CMK (cell line): ENCODE results near the gene RDH11.

ENCODE experiments used
- DNase-seq: peaks from one replicate; pipeline ENCODE4 v3.0.0-alpha.2; 2010; ENCODE audit warnings: low read depth

RDH11 gene

DNA sequence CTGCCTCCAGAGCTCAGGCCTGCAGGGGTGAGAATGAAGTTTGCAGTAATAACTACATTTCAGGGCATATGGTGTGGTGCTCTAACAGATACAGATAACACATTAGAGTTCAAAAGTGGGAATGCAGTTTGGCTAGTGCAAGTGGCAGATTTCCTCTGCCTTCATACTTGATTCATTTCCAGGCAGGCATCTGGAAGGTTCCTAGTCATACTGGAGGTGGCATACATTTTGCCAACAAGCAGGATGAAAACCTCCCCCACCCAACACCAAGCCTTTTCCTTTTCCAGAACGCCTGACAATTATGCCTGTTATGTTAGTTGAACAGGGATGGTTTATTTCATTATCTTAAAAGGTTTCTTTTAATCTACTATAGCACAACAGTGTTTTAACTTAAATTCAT is 45.4 kb downstream of the RDH11 start:
- DNase-seq, result no peak

DNA sequence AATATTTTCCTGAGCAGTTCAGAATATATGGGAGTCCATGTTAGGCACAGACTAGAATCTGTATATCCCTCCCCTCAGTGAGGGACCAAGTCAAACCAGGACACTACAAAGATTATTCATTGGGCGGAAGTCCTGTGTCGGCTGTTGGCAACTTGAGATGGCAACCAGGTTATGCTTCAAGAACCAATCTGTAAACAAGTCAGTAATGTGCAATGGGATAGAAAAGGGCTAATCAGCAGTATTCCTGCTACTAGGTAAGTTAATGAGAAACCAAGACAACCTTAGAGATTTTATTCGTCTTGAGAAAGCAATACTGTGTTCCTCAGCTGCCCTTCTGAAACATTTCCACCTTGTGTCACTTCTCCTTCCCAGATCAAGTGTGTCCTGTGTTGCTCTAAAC is 49.4 kb downstream of the RDH11 start:
- no peak for DNase-seq

DNA sequence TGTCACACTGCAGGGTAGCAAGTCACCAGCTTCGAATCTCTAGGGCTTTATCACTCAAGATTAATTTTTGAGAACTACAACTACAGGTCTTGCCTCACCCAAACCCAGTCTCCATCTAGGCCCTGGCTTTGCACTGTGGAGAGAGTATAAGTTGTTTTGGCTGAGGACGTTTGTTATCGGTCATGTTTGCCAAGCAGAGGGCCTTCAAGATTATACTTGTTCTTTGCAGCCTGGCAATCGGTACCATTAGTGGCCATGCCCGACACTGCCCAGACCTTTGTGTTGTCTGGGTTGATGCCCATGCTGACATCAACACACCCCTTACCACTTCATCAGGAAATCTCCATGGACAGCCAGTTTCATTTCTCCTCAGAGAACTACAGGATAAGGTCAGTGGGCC is 50.1 kb downstream of the RDH11 start:
- no peak for DNase-seq

- DNase-seq, result no peak
These were observed 51.1 kb downstream of the RDH11 start for GRCh38 chr14:67644428-67644827.

DNA sequence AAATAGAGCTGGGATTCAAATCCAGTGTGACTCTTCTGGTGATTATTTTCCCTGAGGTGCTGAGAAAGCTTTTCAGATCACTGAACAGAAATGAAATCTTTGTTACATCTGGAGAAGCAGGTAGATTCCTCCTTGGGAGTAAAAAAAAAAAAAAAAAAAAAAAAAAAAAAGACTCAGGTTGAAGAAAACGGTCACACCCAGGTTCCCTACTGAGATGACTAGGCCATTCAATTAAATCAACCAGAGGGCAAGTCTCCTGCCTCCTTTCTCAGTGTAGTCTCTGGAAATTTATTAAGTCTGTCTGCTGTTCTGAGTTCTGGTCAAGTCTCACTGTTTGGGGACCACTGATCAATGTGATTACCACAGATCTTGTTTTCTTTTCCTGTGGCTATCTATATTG is 51.9 kb downstream of the RDH11 start:
- DNase-seq, result no peak

- DNase-seq, result no peak
These were observed 53.4 kb downstream of the RDH11 start for GRCh38 chr14:67641902-67642749.

GRCh38 chr14:67641480-67641879 is 54.1 kb downstream of the RDH11 start:
- no peak for DNase-seq

- DNase-seq, result no peak
These were observed 56.9 kb downstream of the RDH11 start for GRCh38 chr14:67638642-67639041.

DNA sequence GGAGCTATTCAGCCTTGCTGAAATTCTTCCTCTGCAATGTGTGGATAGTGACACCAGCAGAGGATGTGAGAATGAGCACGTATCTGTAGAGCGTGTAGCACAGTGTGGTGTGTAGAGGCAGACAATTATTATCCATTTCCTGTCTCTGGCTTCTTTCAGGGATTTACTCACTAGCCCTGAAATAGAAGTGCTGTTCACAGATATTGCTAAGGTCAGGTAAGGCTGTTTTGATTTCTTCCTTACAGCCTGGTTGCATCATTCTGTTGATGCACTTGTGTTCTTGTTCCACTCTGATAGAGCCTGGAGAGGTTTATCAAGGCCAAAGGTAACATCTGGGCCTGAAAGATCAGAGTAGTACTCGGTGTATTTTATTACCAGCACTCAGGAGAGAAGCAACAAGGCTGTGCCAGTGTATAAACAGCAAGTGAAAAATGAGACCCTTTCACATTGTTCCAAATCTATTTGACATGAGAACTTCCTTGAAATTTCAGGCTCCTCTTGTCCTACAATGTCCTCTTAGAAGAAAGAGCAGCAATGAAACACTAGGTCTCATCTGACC is 59.1 kb downstream of the RDH11 start:
- no peak for DNase-seq

GRCh38 chr14:67633451-67634147 is 62.0 kb downstream of the RDH11 start:
- no peak for DNase-seq

DNA sequence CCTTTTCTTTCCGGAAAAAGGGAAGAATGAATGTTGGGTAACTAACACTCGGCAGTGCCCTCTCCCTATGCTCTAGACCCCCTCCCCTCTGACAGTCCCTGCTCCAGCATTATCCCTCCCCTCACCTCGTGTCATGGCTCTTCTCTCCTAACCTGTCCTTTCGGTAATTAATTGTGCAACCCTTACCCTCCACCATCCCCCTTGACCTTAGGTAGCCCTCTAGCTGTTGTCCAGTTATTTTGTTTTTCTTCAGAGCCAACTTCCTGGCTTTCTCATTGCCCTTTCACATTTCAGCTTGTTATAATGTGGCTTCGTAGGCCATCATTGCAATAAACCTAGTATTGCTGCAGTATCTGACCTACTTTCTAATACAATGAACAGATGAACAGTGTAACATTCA is 64.6 kb downstream of the RDH11 start:
- no peak for DNase-seq

DNA sequence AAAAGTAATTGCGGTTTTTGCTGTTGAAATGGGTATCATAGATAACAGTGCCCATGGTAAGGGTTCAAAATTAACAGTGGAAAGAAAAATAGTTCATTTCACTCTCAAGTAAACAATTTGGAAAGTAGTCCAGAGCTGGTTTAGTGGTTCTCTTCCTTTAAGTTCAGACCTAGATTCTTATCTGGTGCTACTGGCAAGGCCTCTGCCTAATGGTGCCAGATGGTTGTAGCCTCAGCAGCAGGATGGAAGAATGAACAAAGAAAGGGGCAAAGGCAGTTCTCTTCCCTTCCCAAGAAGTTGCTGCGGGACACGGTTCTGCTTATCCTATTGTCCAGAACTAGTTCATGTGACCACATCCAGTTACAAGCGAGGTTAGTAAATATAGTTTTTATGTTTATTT is 65.4 kb downstream of the RDH11 start:
- no peak for DNase-seq

DNA sequence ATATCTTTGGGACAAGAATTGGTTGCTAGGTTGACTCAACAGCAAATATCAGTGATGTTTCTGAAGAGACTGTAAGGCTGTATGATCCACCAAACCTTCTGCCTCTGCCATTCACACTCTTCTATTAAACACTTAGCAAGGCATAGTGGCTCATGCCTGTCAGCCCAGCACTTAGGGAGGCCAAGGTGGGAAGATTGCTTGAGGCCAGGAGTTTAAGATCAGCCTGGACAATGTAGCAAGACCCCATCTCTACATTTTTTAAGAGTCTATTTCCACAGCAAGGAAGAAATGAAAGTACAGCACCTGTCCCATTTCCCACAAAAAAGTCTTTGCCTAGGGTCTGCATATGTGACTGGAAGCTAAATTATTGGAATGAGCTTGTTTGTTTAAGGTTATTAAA is 68.0 kb downstream of the RDH11 start:
- no peak for DNase-seq
